AG09319 (cell line): Measurements from ENCODE around the gene COQ5.
"Not testable (repeated sequence)": the region's sequence is repeated elsewhere in the genome, so short reads cannot be mapped to it uniquely, and the experiment has no call there.

ENCODE experiments used
- DNase-seq: peaks from one replicate; pipeline ENCODE4 v3.0.0-alpha.2; 2010; ENCODE audit warnings: low read depth; ENCODE audit errors: extremely low read depth
- TF ChIP-seq, protein P1 (sequence below): IDR thresholded peaks from 2 replicates; pipeline ENCODE4 v1.5.1; 2011; ENCODE audit warnings: low read depth, mild to moderate bottlenecking, inconsistent platforms, low read length, moderate library complexity

The COQ5 gene

DNA sequence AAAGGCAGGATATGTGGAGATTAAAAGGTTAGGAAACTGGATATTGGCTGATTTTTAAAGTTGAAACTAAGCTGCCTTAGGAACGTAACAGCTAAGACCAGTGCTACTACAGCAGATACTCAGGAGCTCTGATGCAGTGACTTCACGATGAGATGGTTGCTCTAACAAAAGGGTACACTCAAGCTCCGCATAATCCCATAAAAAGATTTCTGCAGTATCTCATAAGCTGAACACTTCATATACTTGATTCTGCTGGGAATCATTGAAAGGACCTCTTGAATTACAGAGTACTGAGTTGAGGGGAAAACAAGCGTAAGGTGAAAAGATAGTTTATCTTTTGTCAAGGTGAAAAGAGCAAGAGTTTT lies 8.9 kb upstream of the COQ5 start:
- no peak for DNase-seq
- TF ChIP-seq, protein P1, sequence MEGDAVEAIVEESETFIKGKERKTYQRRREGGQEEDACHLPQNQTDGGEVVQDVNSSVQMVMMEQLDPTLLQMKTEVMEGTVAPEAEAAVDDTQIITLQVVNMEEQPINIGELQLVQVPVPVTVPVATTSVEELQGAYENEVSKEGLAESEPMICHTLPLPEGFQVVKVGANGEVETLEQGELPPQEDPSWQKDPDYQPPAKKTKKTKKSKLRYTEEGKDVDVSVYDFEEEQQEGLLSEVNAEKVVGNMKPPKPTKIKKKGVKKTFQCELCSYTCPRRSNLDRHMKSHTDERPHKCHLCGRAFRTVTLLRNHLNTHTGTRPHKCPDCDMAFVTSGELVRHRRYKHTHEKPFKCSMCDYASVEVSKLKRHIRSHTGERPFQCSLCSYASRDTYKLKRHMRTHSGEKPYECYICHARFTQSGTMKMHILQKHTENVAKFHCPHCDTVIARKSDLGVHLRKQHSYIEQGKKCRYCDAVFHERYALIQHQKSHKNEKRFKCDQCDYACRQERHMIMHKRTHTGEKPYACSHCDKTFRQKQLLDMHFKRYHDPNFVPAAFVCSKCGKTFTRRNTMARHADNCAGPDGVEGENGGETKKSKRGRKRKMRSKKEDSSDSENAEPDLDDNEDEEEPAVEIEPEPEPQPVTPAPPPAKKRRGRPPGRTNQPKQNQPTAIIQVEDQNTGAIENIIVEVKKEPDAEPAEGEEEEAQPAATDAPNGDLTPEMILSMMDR: no peak

DNA sequence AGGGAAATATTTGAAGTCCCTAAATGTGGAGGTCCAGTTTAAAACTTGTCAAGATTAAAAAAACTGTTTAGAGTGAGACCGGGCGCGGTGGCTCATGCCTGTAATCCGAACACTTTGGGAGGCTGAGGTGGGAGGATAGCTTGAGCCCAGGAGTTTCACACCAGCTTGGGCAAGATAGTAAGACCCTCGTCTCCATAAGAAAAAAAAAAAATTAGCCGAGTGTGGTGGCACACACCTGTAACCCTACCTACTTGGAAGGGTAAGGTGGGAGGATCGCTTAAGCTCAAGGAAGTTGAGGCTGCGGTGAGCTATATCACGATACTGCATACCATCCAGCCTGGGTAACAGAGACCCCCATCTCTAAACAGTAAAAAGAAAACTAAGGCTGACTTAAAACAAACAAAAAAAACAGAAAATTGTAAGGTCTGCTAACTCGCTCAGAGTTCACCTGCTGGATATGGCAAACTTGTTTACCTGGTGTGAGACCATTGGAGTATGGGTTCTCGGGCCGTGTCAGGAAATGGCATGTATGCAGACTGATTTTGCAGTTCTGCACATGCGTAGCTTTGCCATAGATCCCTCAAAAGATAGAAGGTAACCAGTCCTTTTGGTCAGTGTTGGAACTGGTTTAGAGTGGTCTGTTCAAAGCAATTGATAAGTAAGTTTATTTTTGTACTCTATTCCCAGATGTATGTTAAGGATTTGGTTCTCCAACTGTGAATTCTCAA lies 7.3 kb upstream of the COQ5 start:
- TF ChIP-seq, protein P1: no peak
- DNase-seq: no peak

DNA sequence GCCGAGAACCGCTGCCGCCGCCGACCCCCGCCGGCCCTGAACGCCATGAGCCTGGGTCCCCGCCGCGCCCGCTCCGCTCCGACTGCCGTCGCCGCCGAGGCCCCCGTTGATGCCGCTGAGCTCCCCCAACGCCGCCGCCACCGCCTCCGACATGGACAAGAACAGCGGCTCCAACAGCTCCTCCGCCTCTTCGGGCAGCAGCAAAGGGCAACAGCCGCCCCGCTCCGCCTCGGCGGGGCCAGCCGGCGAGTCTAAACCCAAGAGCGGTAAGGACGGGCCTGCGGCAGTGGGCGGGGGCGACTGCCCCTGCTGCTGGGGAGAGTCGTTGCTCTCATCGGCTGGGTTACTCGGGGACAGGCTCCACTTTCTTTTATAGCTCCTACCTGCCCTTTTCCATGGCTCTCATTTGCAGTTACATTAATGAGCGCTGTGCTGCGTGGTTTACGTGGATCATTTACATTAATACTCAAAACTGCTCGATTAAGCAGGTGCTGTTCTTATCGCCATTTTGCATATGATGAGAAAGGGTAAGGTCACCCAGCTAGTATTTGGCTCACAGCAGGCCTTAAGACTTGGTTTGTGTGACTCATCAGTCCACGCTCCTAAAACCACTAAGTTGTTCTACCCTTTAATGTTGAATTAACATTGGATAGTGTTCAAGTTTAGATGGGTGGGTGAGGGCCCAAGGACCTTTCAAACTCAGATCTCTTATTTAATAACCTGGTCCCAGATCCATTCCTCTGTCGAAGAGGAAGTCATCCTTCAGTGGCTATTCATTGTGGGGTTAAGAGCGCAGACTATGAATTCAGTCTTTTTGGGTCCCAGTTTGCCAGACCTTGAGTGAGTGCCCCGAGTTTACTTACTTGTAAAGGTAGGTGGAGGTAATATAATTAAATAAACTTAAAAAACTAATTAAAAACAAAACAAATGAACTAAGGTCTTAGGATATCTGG lies 6.0 kb upstream of the COQ5 start:
- DNase-seq: no peak
- TF ChIP-seq, protein P1: no peak

DNA sequence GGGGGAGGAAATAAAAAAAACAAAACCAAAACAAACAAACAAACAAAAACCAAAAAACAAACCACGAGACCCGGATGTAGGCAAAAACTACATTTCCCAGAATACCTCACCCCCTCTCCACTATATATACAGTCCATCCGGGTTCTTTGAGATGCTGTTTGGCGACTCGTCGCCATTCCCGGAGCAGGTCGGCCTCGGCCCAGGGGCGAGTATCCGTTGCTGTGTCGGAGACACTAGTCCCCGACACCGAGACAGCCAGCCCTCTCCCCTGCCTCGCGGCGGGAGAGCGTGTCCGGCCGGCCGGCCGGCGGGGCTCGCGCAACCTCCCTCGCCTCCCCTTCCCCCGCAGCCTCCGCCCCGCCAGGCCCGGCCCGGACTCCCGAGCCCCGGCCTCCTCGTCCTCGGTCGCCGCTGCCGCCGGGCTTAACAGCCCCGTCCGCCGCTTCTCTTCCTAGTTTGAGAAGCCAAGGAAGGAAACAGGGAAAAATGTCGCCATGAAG lies 5.3 kb upstream of the COQ5 start, which contains the start of gene RNF10:
Gene RNF10 (plus strand): TSS at position 154 of the 500 bp plus-strand sequence. CDS start 456 bp downstream, outside the sequence.
- TF ChIP-seq, protein P1: no peak
- peak; percentile 66 for DNase-seq

DNA sequence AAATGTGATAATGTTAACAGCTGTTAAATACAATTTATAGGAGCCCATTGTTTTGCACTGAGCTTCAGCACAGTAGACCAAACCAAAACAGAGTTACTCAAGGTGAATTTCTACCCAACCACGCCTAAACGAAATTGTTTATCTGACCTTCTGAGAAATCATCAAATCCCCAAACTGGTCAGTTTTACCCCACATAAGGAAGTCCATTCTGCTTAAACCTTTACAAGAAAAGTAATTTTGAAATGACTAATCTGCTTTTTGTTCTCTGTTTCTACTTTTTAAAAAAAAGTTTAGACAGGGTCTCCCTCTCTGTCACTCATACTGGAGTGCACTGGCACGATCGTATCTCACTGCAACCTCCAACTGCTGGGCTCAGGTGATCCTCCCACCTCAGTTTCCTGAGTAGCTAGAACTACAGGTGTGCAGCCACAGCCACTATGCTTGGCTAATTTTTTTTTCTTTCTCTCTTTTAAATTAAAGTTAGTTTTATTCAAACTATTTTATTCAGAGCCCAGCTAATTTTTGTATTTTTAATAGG lies 3.8 kb upstream of the COQ5 start:
- TF ChIP-seq, protein P1: no peak
- no peak for DNase-seq

DNA sequence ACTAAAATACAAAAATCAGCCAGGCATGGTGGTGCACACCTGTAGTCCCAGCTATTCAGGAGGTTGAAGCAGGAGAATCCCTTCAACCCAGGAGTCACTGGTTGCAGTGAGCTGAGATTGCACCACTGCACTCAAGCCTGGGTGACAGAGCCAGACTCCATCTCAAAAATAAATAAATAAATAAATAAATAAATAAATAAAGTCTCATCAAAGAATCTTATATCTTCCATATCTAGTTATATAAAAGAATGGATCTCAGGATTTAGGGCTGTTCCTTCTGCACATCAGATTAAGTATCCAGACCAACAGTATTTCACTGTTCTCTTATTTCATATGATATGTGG lies 1.4 kb upstream of the COQ5 start:
- not testable (repeated sequence) for DNase-seq

DNA sequence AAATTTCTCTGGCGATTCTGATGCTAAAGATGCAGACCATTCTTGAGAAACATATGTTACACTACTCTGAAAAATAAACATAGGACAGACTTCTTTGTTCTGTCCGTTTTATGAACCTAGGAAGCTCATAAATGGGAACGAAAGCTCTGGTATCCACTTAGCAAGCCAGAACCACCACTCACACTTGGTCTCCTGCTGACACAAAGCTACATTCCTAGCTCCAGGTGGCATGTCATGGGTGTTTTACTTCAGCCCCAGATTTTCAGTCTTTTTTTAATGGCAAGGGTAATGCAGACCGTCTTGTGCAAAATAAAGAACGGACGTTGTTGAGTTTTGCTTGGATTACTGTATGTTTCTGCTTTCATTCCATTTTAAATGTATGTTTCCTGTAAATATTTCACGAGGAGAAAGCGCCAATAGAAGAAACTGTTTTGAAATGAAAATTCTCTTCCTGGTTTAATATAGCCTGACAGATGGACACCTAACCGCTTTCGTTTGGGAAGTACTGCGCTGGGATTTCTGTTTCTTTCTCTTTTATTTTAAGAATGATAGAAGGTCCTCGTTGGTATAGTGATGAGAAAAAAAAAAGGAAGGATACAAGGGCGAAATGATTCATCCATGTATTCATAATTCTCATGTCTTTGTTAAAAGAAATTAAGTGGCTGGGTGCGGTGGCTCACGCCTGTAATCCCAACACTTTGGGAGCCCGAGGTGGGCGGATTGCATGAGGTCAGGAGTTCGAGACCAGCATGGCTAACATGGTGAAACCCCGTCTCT lies 871 bp upstream of the COQ5 start:
- TF ChIP-seq, protein P1: peak; percentile 6
- no peak for DNase-seq
